Right lung (tissue), 5 donors: ENCODE measurements around the gene MYH7. TPM values are rescaled to one million over a fixed set of nuclear protein-coding genes. Genes with fewer than 3 reads are reported as not detected.

ENCODE experiments used
- DNase-seq, 2 donors: peaks; one replicate each; pipeline ENCODE4 v3.0.0-alpha.2; 2013
- polyA plus RNA-seq, 5 donors: library from polyadenylated mRNA; unstranded; fragments of 120-200 nt; gene quantifications; one replicate each; pipeline versions ENCODE4 v1.2.1 to v1.2.3, GENCODE V29; 2013; ENCODE audit warnings: inconsistent platforms in 1 of 5, low replicate concordance in 1 of 5; ENCODE audit not compliant: insufficient read length in 5 of 5, insufficient read depth in 1 of 5

The MYH7 gene
- polyA plus RNA-seq, 5 donors = 0.06 to 22.5 (median 0.27) TPM

- DNase-seq = no peak
Measured at GRCh38 chr14:23449314-23449713, 13.9 kb upstream of the MYH7 start.

- DNase-seq = peak in 1 of 2 donors; percentile 18
Measured at GRCh38 chr14:23447361-23448350, 12.2 kb upstream of the MYH7 start.

- DNase-seq = no peak
Measured at GRCh38 chr14:23446291-23446851, 10.9 kb upstream of the MYH7 start.

GRCh38 chr14:23445773-23446172 is 10.3 kb upstream of the MYH7 start:
- no peak for DNase-seq

GRCh38 chr14:23444314-23444713 is 8.9 kb upstream of the MYH7 start:
- no peak for DNase-seq

- no peak for DNase-seq
Measured at GRCh38 chr14:23443881-23444280, 8.4 kb upstream of the MYH7 start.

- no peak for DNase-seq
Measured at GRCh38 chr14:23443411-23443812, 8.0 kb upstream of the MYH7 start.

GRCh38 chr14:23442721-23443356 is 7.4 kb upstream of the MYH7 start:
- no peak for DNase-seq

GRCh38 chr14:23441076-23441475 is 5.6 kb upstream of the MYH7 start:
- DNase-seq = no peak

GRCh38 chr14:23439107-23439835 is 3.8 kb upstream of the MYH7 start:
- DNase-seq = no peak

- no peak for DNase-seq
Measured at GRCh38 chr14:23438101-23438971, 2.9 kb upstream of the MYH7 start.

- DNase-seq = no peak
Measured at GRCh38 chr14:23437133-23438100, 2.0 kb upstream of the MYH7 start.

GRCh38 chr14:23436327-23437132 is 1.1 kb upstream of the MYH7 start:
- DNase-seq = peak; percentile 32 to 38

GRCh38 chr14:23434488-23435222 is 805 bp downstream of the MYH7 start:
- DNase-seq = no peak

- DNase-seq = no peak
Measured at GRCh38 chr14:23433457-23433856, 2.0 kb downstream of the MYH7 start.

GRCh38 chr14:23432946-23433345 is 2.5 kb downstream of the MYH7 start:
- DNase-seq = no peak

- no peak for DNase-seq
Measured at GRCh38 chr14:23432102-23432925, 3.1 kb downstream of the MYH7 start.
